ENCODE data around the gene SEL1L.

DNA sequence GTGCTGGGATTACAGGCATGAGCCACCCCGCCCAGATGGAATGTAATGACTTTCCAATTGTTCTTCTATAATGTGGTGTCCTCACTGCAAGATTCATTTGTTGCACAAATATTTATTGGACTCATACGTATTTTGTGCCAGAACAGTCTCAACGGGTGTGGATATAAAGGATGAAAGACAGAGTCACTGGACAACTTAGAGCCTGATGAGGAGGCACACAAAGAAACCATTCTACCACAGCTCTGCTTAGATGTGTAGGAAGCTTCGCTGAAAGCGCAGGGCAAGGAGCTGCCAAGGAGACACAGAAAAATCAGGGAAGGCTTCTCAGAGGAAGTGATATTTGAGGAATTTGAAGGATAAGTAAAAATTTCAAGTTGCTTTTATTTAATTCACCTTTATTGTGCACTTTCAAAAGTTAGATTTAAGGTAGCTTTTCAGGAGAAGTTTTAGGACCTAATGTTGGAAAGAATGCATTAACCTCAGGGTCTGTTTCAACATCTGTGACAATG lies 92.0 kb downstream of the SEL1L start:
- TF ChIP-seq POLR2AphosphoS5 (IDR thresholded peaks at IDR 0.05; ENCODE audit: borderline replicate concordance, low read depth, low read length) (no peak), EZH2 (IDR thresholded peaks at IDR 0.05) (no peak)
